MG63 (cell line): Measurements from ENCODE around the gene TGM2. TPM values are rescaled to one million over a fixed set of nuclear protein-coding genes. Genes with fewer than 3 reads are reported as not detected.
"Not testable (repeated sequence)": the region's sequence is repeated elsewhere in the genome, so short reads cannot be mapped to it uniquely, and the experiment has no call there.

Experiments
- DNase-seq: peaks from one replicate; pipeline ENCODE4 v3.0.0-alpha.2; 2020
- H3K27me3 ChIP-seq: fragments of 250-450 bp; sonication (Bioruptor Pico); 2 replicates; pipeline ENCODE4 v1.5.1; 2020; ENCODE audit warnings: mild to moderate bottlenecking, moderate library complexity
- H3K36me3 ChIP-seq: fragments of 250-450 bp; sonication (Bioruptor Pico); 2 replicates; pipeline ENCODE4 v1.5.1; 2020; ENCODE audit warnings: mild to moderate bottlenecking, moderate library complexity
- H3K4me3 ChIP-seq: fragments of 250-450 bp; sonication (Bioruptor Pico); 2 replicates; pipeline ENCODE4 v1.5.1; 2020; ENCODE audit warnings: mild to moderate bottlenecking, moderate library complexity
- H3K9me3 ChIP-seq: fragments of 250-450 bp; sonication (Bioruptor Pico); 2 replicates; pipeline ENCODE4 v1.5.1; 2020; ENCODE audit warnings: mild to moderate bottlenecking, moderate library complexity
- total RNA-seq: library from RNA; depleted of rRNA; stranded (reverse); fragments of >200 nt; shearing (Covaris generic); gene quantifications from 2 replicates; pipeline ENCODE4 v1.2.3, GENCODE V29; 2014; ENCODE audit warnings: low replicate concordance

TGM2 gene
- total RNA-seq, 1 experiment from 2014 or later: 111 TPM

GRCh38 chr20:38110525-38111178 lies 54.4 kb downstream of the TGM2 start:
- no peak overlapping the region for H3K4me3 ChIP-seq
- no peak for DNase-seq
- no peaks in the 10 kb centered on the region for H3K27me3 ChIP-seq
- no peaks in the 10 kb centered on the region for H3K36me3 ChIP-seq
- no peaks in the 10 kb centered on the region for H3K9me3 ChIP-seq

GRCh38 chr20:38109591-38110524 lies 55.2 kb downstream of the TGM2 start:
- Histone ChIP-seq H3K4me3 (no peak overlapping the region), H3K27me3 (no peaks in the 10 kb centered on the region), H3K9me3 (no peaks in the 10 kb centered on the region), H3K36me3 (no peaks in the 10 kb centered on the region)
- DNase-seq: peak; percentile 95

- H3K4me3 ChIP-seq: no peak overlapping the region
- no peak for DNase-seq
- no peaks in the 10 kb centered on the region for H3K27me3 ChIP-seq
- no peaks in the 10 kb centered on the region for H3K9me3 ChIP-seq
- no peaks in the 10 kb centered on the region for H3K36me3 ChIP-seq
Measured at GRCh38 chr20:38108986-38109541, 56.0 kb downstream of the TGM2 start.

- Histone ChIP-seq H3K36me3 (no peaks in the 10 kb centered on the region), H3K27me3 (no peaks in the 10 kb centered on the region), H3K9me3 (no peaks in the 10 kb centered on the region), H3K4me3 (no peak overlapping the region)
- DNase-seq: peak; percentile 71
Measured at GRCh38 chr20:38108438-38108985, 56.6 kb downstream of the TGM2 start.

GRCh38 chr20:38107916-38108315 lies 57.2 kb downstream of the TGM2 start:
- H3K4me3 ChIP-seq, DNase-seq, H3K9me3 ChIP-seq, H3K36me3 ChIP-seq, H3K27me3 ChIP-seq: not testable (repeated sequence)

- not testable (repeated sequence) for DNase-seq, H3K9me3 ChIP-seq, H3K27me3 ChIP-seq, H3K36me3 ChIP-seq, H3K4me3 ChIP-seq
Measured at GRCh38 chr20:38107386-38107785, 57.7 kb downstream of the TGM2 start.

GRCh38 chr20:38106461-38106860 lies 58.6 kb downstream of the TGM2 start:
- DNase-seq: no peak
- Histone ChIP-seq H3K36me3 (no peaks in the 10 kb centered on the region), H3K4me3 (no peak overlapping the region), H3K9me3 (no peaks in the 10 kb centered on the region), H3K27me3 (no peaks in the 10 kb centered on the region)

GRCh38 chr20:38104285-38104684 lies 60.8 kb downstream of the TGM2 start:
- Histone ChIP-seq H3K4me3 (no peak overlapping the region), H3K36me3 (no peaks in the 10 kb centered on the region), H3K27me3 (no peaks in the 10 kb centered on the region), H3K9me3 (peaks cover 3% of the 10 kb centered on the region; the same call in 1 of the 2 replicates)
- DNase-seq: no peak

GRCh38 chr20:38102206-38102605 lies 62.9 kb downstream of the TGM2 start:
- DNase-seq: peak; percentile 51

GRCh38 chr20:38098952-38099351 lies 66.1 kb downstream of the TGM2 start:
- Histone ChIP-seq H3K4me3 (no peak overlapping the region), H3K36me3 (no peaks in the 10 kb centered on the region; the same call in 1 of the 2 replicates), H3K9me3 (peaks cover 3% of the 10 kb centered on the region; the same call in 1 of the 2 replicates), H3K27me3 (no peaks in the 10 kb centered on the region)
- DNase-seq: no peak

More at GRCh38 chr20:38102206-38102605, 62.9 kb downstream of the TGM2 start:
- not testable (repeated sequence) for H3K36me3 ChIP-seq, H3K9me3 ChIP-seq, H3K27me3 ChIP-seq, H3K4me3 ChIP-seq

GRCh38 chr20:38095017-38095686 lies 69.9 kb downstream of the TGM2 start:
- DNase-seq: no peak
- H3K4me3 ChIP-seq: no peak overlapping the region
- H3K36me3 ChIP-seq: peaks cover 18% of the 10 kb centered on the region
- no peaks in the 10 kb centered on the region; the same call in 1 of the 2 replicates for H3K9me3 ChIP-seq
- H3K27me3 ChIP-seq: no peaks in the 10 kb centered on the region

GRCh38 chr20:38094373-38094891 lies 70.6 kb downstream of the TGM2 start:
- H3K36me3 ChIP-seq: peaks cover 23% of the 10 kb centered on the region
- H3K27me3 ChIP-seq: no peaks in the 10 kb centered on the region
- DNase-seq: no peak
- no peaks in the 10 kb centered on the region for H3K9me3 ChIP-seq
- no peak overlapping the region for H3K4me3 ChIP-seq

- Histone ChIP-seq H3K36me3 (peaks cover 28% of the 10 kb centered on the region), H3K4me3 (no peak overlapping the region), H3K9me3 (no peaks in the 10 kb centered on the region), H3K27me3 (no peaks in the 10 kb centered on the region)
- DNase-seq: no peak
Measured at GRCh38 chr20:38093641-38094077, 71.4 kb downstream of the TGM2 start.

- H3K9me3 ChIP-seq: no peaks in the 10 kb centered on the region
- DNase-seq: no peak
- no peak overlapping the region for H3K4me3 ChIP-seq
- peaks cover 32% of the 10 kb centered on the region for H3K36me3 ChIP-seq
- no peaks in the 10 kb centered on the region for H3K27me3 ChIP-seq
Measured at GRCh38 chr20:38092915-38093314, 72.2 kb downstream of the TGM2 start.

GRCh38 chr20:38092260-38092857 lies 72.7 kb downstream of the TGM2 start:
- Histone ChIP-seq H3K27me3 (no peaks in the 10 kb centered on the region), H3K36me3 (peaks cover 38% of the 10 kb centered on the region), H3K9me3 (no peaks in the 10 kb centered on the region), H3K4me3 (no peak overlapping the region)
- DNase-seq: no peak
